ENCODE measurements around the gene DRD2. TPM values are rescaled to one million over a fixed set of nuclear protein-coding genes. Genes with fewer than 3 reads are reported as not detected.

DRD2 gene
- total and polyA plus RNA-seq, 2 of the 13 experiments (the other 11 are each of a cell fraction or from before 2014, with no cell fraction given): not detected

- no peak for TF ChIP-seq GMEB2 (CRISPR knock-in tag; IDR thresholded peaks at IDR 0.05; ENCODE audit: low read depth)
- TF ChIP-seq GATAD1 (CRISPR knock-in tag; IDR thresholded peaks at IDR 0.05): no peak
- TF ChIP-seq SIX4 (CRISPR knock-in tag; IDR thresholded peaks at IDR 0.05): no peak
- TF ChIP-seq ZBED4 (CRISPR knock-in tag; IDR thresholded peaks at IDR 0.05; ENCODE audit: borderline replicate concordance): no peak
- TF ChIP-seq PRMT3 (CRISPR knock-in tag; IDR thresholded peaks at IDR 0.05; ENCODE audit: borderline replicate concordance, low read depth): no peak
- no peak for TF ChIP-seq ZSCAN5A (CRISPR knock-in tag; IDR thresholded peaks at IDR 0.05; ENCODE audit: borderline replicate concordance)
- TF ChIP-seq ZNF776 (CRISPR knock-in tag; IDR thresholded peaks at IDR 0.05): no peak
- TF ChIP-seq ZNF777 (CRISPR knock-in tag; IDR thresholded peaks at IDR 0.05): no peak
- TF ChIP-seq SNAI1 (CRISPR knock-in tag; IDR thresholded peaks at IDR 0.05; ENCODE audit: borderline replicate concordance): no peak
- no peak for TF ChIP-seq HES4 (CRISPR knock-in tag; IDR thresholded peaks at IDR 0.05; ENCODE audit: borderline replicate concordance)
- TF ChIP-seq ZNF784 (CRISPR knock-in tag; IDR thresholded peaks at IDR 0.05; ENCODE audit: borderline replicate concordance): no peak
- no peak for TF ChIP-seq CTCF (CRISPR knock-in tag; IDR thresholded peaks at IDR 0.05)
These were observed 105.8 kb downstream of the DRD2 start (continued) for GRCh38 chr11:113369411-113369810.
